Ishikawa (cell line): ENCODE data around the gene SLC16A6.

ENCODE experiments used
- CEBPB ChIP-seq: IDR thresholded peaks from 2 replicates; pipeline ENCODE4 v1.6.1; 2012
- CREB1 ChIP-seq: IDR thresholded peaks from 2 replicates; pipeline ENCODE4 v1.6.1; 2012; ENCODE audit warnings: low read depth
- EGR1 ChIP-seq: IDR thresholded peaks from 2 replicates; pipeline ENCODE4 v1.6.1; 2012
- EP300 ChIP-seq: IDR thresholded peaks from 2 replicates; pipeline ENCODE4 v1.6.1; 2012; ENCODE audit warnings: borderline replicate concordance
- FOXM1 ChIP-seq: IDR thresholded peaks from 2 replicates; pipeline ENCODE4 v1.6.1; 2012; ENCODE audit warnings: low read depth, borderline replicate concordance
- NFIC ChIP-seq: IDR thresholded peaks from 2 replicates; pipeline ENCODE4 v1.6.1; 2012
- RAD21 ChIP-seq: IDR thresholded peaks from 2 replicates; pipeline ENCODE4 v1.6.1; 2012; ENCODE audit warnings: low read depth
- TAF1 ChIP-seq: IDR thresholded peaks from 2 replicates; pipeline ENCODE4 v1.6.1; 2012; ENCODE audit warnings: low read depth, mild to moderate bottlenecking
- TCF12 ChIP-seq: IDR thresholded peaks from 2 replicates; pipeline ENCODE4 v1.6.1; 2012; ENCODE audit warnings: low read depth
- TEAD4 ChIP-seq: IDR thresholded peaks from 2 replicates; pipeline ENCODE4 v1.6.1; 2012
- YY1 ChIP-seq: IDR thresholded peaks from 2 replicates; pipeline ENCODE4 v1.6.1; 2012; ENCODE audit warnings: low read depth
- ZBTB7A ChIP-seq: IDR thresholded peaks from 2 replicates; pipeline ENCODE4 v1.6.1; 2012; ENCODE audit warnings: low read depth
- TF ChIP-seq, protein P1 (sequence below): IDR thresholded peaks from 2 replicates; pipeline ENCODE4 v1.6.1; 2012; ENCODE audit warnings: low read depth, mild to moderate bottlenecking
- TF ChIP-seq, protein P2 (sequence below): IDR thresholded peaks from 2 replicates; pipeline ENCODE4 v1.6.1; 2012
- TF ChIP-seq, protein P3 (sequence below): IDR thresholded peaks from 2 replicates; pipeline ENCODE4 v1.6.1; 2012

SLC16A6 gene

DNA sequence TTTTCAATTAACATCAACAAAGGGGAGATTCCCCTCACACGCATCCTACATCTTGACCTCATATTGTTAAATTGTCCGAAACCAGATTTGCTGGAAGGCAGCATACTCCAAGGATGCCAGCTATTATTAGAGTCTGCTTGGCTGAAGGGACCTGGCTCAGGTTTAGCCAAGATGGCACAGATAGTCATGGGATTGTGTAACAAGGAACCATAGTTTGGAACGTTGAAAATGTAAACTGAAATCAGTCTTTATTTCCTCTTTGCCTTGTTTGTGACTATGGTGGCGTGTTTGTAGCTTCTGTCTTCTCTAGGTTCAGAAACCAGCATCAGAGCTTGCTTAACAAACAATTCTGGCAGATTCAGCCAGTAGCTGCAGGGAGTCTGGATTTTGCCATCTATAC, 6.3 kb upstream of the SLC16A6 start:
- TF ChIP-seq, protein P1, sequence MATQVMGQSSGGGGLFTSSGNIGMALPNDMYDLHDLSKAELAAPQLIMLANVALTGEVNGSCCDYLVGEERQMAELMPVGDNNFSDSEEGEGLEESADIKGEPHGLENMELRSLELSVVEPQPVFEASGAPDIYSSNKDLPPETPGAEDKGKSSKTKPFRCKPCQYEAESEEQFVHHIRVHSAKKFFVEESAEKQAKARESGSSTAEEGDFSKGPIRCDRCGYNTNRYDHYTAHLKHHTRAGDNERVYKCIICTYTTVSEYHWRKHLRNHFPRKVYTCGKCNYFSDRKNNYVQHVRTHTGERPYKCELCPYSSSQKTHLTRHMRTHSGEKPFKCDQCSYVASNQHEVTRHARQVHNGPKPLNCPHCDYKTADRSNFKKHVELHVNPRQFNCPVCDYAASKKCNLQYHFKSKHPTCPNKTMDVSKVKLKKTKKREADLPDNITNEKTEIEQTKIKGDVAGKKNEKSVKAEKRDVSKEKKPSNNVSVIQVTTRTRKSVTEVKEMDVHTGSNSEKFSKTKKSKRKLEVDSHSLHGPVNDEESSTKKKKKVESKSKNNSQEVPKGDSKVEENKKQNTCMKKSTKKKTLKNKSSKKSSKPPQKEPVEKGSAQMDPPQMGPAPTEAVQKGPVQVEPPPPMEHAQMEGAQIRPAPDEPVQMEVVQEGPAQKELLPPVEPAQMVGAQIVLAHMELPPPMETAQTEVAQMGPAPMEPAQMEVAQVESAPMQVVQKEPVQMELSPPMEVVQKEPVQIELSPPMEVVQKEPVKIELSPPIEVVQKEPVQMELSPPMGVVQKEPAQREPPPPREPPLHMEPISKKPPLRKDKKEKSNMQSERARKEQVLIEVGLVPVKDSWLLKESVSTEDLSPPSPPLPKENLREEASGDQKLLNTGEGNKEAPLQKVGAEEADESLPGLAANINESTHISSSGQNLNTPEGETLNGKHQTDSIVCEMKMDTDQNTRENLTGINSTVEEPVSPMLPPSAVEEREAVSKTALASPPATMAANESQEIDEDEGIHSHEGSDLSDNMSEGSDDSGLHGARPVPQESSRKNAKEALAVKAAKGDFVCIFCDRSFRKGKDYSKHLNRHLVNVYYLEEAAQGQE = no peak
- TF ChIP-seq EGR1 (no peak), RAD21 (no peak), EP300 (no peak), ZBTB7A (no peak), TEAD4 (no peak), NFIC (no peak), CREB1 (no peak)
- TF ChIP-seq, protein P2, sequence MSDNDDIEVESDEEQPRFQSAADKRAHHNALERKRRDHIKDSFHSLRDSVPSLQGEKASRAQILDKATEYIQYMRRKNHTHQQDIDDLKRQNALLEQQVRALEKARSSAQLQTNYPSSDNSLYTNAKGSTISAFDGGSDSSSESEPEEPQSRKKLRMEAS = no peak

DNA sequence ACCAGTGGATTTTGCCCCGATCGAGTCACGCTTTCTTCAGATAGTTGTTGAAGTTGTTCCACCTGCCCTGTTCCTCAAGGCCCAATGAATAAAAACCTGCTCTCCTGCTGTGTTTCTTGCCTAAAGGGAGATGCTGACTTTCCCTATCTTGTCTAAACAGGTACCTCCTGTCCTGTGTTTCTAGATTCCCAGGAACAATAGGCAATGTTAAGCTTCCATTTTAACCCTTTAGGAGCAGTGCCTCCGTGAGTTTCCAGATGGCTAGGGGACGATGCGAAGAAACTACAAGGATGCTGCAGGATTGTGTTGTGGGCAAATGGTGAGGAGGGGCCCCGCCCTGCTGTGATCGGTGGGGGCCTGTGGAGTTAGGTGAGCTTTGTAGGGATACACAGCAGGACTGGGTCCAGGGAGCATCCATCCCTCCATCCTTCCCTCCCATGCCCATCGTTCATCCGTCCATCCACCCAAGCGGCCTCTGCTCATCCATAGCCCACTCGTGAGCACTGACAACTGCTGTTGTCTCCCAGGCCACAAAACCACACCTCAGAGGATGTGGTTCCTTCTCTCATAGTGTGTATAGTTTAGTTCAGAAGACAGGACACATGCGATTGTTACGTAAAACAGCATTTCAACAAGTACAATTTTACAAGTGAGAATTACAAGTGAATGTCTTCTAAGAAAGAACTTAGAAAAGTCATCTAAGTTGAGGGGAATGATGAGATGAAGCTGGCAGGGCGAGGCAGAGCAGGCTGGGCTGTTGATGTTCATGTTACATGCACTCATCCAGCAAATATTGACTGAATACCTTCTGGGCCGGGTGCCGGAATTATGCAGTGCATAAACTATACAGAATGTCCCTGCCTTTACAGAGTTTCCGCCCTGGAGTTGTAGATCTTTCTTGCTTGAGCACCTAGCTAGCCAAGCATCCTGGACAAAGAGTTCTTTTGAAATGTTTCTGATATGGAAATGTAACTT, 5.6 kb upstream of the SLC16A6 start:
- TF ChIP-seq, protein P2 = no peak
- no peak for TF ChIP-seq TCF12
- TF ChIP-seq, protein P3, sequence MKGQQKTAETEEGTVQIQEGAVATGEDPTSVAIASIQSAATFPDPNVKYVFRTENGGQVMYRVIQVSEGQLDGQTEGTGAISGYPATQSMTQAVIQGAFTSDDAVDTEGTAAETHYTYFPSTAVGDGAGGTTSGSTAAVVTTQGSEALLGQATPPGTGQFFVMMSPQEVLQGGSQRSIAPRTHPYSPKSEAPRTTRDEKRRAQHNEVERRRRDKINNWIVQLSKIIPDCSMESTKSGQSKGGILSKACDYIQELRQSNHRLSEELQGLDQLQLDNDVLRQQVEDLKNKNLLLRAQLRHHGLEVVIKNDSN = no peak
- no peak for TF ChIP-seq RAD21
- TF ChIP-seq EGR1 = no peak
- no peak for TF ChIP-seq TAF1
- TF ChIP-seq EP300 = no peak
- TF ChIP-seq, protein P1 = no peak
- TF ChIP-seq CEBPB = no peak
- TF ChIP-seq CREB1 = no peak
- no peak for TF ChIP-seq FOXM1
- no peak for TF ChIP-seq TEAD4
- TF ChIP-seq ZBTB7A = no peak
- no peak for TF ChIP-seq NFIC
- no peak for TF ChIP-seq YY1

DNA sequence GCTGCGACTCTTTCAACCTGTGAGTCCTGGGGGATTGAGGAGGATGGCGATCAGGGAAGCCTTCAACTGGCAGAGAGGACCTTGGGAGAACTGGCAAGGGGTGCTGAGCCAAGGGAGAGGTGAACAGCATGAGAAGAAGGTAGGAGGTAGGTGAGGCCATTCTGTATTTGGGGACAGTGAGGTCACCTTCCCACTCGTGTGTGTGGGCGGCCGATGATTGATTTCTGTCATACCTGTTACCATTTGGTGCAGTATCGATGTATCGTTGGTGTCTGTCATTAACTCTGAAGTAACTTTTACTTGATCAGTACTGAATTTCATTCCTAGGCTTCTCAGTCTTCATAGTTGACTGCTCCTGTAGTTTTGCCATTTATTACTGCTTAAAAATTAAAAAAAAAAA, 4.2 kb upstream of the SLC16A6 start:
- TF ChIP-seq CREB1 = no peak
- no peak for TF ChIP-seq TAF1
- TF ChIP-seq TCF12 = no peak
- TF ChIP-seq TEAD4 = no peak
- TF ChIP-seq, protein P2 = no peak
- no peak for TF ChIP-seq NFIC
- TF ChIP-seq YY1 = no peak
- TF ChIP-seq EGR1 = no peak
- TF ChIP-seq ZBTB7A = no peak
- no peak for TF ChIP-seq CEBPB
- TF ChIP-seq RAD21 = no peak
- TF ChIP-seq, protein P3 = no peak
- TF ChIP-seq, protein P1 = no peak
- TF ChIP-seq EP300 = no peak
- TF ChIP-seq FOXM1 = no peak

DNA sequence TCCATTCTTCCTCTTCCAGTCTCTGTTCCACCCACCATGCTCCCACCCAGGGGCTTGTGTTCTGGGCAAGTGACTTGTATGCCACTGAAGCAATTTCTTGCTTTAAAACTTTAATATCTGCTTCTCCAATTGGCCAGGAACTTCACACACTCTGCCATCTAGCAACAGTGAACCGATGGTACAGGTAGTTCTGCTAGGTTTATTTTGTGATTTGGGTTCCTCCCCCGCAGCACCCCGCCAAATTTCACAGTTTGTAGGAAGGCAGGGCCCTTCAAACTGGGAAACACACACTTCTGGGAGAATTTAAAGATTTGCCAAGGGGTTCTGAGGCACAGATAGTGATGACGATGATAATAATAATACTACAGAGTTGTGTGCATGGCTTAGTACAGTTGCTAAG, 3.7 kb upstream of the SLC16A6 start:
- TF ChIP-seq YY1 (no peak), TCF12 (no peak), ZBTB7A (no peak), TEAD4 (no peak), CREB1 (no peak), CEBPB (no peak), EGR1 (no peak), EP300 (no peak), RAD21 (no peak), TAF1 (no peak), FOXM1 (no peak), NFIC (no peak)
- TF ChIP-seq, protein P3 = no peak
- TF ChIP-seq, protein P1 = no peak
- TF ChIP-seq, protein P2 = no peak
